Measurements from ENCODE around the gene TSPEAR.

GRCh38 chr21:44459712-44460440 is 251.5 kb downstream of the TSPEAR start:
- TF ChIP-seq, protein P1, sequence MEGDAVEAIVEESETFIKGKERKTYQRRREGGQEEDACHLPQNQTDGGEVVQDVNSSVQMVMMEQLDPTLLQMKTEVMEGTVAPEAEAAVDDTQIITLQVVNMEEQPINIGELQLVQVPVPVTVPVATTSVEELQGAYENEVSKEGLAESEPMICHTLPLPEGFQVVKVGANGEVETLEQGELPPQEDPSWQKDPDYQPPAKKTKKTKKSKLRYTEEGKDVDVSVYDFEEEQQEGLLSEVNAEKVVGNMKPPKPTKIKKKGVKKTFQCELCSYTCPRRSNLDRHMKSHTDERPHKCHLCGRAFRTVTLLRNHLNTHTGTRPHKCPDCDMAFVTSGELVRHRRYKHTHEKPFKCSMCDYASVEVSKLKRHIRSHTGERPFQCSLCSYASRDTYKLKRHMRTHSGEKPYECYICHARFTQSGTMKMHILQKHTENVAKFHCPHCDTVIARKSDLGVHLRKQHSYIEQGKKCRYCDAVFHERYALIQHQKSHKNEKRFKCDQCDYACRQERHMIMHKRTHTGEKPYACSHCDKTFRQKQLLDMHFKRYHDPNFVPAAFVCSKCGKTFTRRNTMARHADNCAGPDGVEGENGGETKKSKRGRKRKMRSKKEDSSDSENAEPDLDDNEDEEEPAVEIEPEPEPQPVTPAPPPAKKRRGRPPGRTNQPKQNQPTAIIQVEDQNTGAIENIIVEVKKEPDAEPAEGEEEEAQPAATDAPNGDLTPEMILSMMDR (IDR thresholded peaks at IDR 0.05), result no peak
- no peak for TF ChIP-seq POLR2A (IDR thresholded peaks at IDR 0.05)

All from thyroid gland (tissue), 4 donors.